RWPE2 (cell line): ENCODE data around the gene NT5C1A.

Source experiments
- ATAC-seq: fragments of 200-7000 bp; cut with Tn5 transposase; 3 replicates; pipeline ENCODE4 v1.9.1; 2021; ENCODE audit warnings: low read depth
- DNase-seq: peaks from one replicate; pipeline ENCODE4 v3.0.0-alpha.2; 2020; ENCODE audit warnings: low spot score
- H3K27ac ChIP-seq: fragments of 450-650 bp; 2 replicates; pipeline ENCODE4 v1.5.1; 2017; ENCODE audit warnings: mild to moderate bottlenecking; ENCODE audit not compliant: poor library complexity, severe bottlenecking
- H3K27me3 ChIP-seq: fragments of 250-450 bp; sonication (Bioruptor Pico); 2 replicates; pipeline ENCODE4 v1.5.1; 2021; ENCODE audit warnings: mild to moderate bottlenecking, moderate library complexity; ENCODE audit not compliant: insufficient read depth, poor library complexity, severe bottlenecking
- H3K36me3 ChIP-seq: fragments of 250-450 bp; sonication (Bioruptor Pico); 2 replicates; pipeline ENCODE4 v1.5.1; 2020; ENCODE audit warnings: low read depth, mild to moderate bottlenecking, moderate library complexity
- H3K4me1 ChIP-seq: fragments of 250-450 bp; sonication (Bioruptor Pico); 2 replicates; pipeline ENCODE4 v1.5.1; 2021; ENCODE audit warnings: mild to moderate bottlenecking, moderate library complexity; ENCODE audit not compliant: insufficient read depth, poor library complexity, severe bottlenecking
- H3K4me3 ChIP-seq: fragments of 250-450 bp; sonication (Bioruptor Pico); 2 replicates; pipeline ENCODE4 v1.5.1; 2021; ENCODE audit warnings: mild to moderate bottlenecking, moderate library complexity; ENCODE audit not compliant: severe bottlenecking
- H3K9me3 ChIP-seq: fragments of 250-450 bp; sonication (Bioruptor Pico); 2 replicates; pipeline ENCODE4 v1.5.1; 2021; ENCODE audit warnings: mild to moderate bottlenecking, moderate library complexity; ENCODE audit not compliant: severe bottlenecking
- TF ChIP-seq, protein P1 (sequence below): fragments of 450-650 bp; IDR thresholded peaks from one replicate; pipeline ENCODE4 v1.5.1; 2017; ENCODE audit warnings: mild to moderate bottlenecking, moderate library complexity; ENCODE audit not compliant: poor library complexity, severe bottlenecking

Gene NT5C1A

DNA sequence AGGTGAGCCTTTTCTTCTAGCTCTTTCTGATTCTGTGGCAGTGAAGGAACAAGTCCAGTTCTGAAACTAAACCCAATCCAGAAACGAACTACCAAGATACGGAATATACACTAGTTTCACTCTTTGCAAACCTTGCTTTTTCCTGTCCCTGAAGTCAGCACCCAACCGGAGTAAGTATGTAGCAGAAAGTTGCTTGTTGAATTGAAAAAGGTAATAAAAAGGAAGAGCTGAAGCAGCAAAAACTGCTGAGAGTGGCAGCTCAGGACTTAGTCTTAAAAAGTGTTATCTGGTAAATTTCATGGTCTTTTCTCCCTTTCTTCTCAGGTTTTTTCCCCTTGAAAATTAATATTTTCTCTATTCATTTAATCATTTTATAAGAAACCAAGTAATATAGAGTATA is 9.4 kb upstream of the NT5C1A start:
- TF ChIP-seq, protein P1, sequence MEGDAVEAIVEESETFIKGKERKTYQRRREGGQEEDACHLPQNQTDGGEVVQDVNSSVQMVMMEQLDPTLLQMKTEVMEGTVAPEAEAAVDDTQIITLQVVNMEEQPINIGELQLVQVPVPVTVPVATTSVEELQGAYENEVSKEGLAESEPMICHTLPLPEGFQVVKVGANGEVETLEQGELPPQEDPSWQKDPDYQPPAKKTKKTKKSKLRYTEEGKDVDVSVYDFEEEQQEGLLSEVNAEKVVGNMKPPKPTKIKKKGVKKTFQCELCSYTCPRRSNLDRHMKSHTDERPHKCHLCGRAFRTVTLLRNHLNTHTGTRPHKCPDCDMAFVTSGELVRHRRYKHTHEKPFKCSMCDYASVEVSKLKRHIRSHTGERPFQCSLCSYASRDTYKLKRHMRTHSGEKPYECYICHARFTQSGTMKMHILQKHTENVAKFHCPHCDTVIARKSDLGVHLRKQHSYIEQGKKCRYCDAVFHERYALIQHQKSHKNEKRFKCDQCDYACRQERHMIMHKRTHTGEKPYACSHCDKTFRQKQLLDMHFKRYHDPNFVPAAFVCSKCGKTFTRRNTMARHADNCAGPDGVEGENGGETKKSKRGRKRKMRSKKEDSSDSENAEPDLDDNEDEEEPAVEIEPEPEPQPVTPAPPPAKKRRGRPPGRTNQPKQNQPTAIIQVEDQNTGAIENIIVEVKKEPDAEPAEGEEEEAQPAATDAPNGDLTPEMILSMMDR = no peak
- Histone ChIP-seq H3K36me3 (no peaks in the 10 kb centered on the region), H3K4me3 (no peak overlapping the region), H3K27ac (no peak overlapping the region), H3K4me1 (peaks cover 8% of the 10 kb centered on the region), H3K9me3 (no peaks in the 10 kb centered on the region), H3K27me3 (no peaks in the 10 kb centered on the region)
- no peak for ATAC-seq
- DNase-seq = no peak

DNA sequence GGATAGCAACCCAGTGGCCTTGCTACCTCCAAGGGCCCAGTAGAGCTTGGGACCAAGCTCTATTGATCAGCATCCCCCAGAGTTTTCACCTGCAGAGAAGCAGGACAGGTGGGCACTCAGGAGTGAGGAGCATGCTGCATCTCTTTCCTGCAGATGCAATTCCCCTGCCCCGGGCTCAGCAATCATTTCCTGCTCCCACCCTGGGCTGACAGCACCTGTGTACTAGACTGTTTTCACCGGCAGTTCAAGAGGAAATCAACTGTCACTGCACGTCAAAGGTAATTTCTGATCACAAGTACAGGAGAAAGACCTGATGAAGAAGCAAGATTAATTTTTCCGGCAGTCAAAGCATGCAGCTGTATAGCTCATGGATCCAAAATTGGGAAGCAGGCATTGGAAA is 8.8 kb upstream of the NT5C1A start:
- Histone ChIP-seq H3K36me3 (no peaks in the 10 kb centered on the region), H3K27me3 (no peaks in the 10 kb centered on the region), H3K4me3 (no peak overlapping the region), H3K27ac (no peak overlapping the region), H3K9me3 (no peaks in the 10 kb centered on the region), H3K4me1 (peaks cover 8% of the 10 kb centered on the region)
- TF ChIP-seq, protein P1 = no peak
- DNase-seq (no peak), ATAC-seq (no peak)

DNA sequence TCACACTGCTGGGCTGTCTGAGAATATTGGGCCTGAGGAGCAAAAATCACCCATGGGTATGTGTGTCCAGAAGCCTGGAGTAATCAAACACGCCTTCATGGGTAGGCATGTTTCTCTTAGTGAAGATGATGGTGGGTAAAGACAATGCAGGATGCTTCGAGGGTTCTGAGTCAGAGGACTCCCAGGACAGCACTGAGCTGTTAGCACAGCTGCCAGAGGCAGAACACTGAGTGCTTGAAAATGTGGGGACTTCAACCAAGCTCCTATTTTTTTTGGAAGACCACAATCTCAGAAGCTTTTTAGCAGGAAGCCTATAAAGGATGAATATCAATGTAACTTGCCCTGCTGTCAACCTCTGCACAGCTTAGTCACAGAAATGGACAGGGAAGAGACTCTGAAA is 7.9 kb upstream of the NT5C1A start:
- no peaks in the 10 kb centered on the region for H3K27me3 ChIP-seq
- no peak overlapping the region for H3K4me3 ChIP-seq
- TF ChIP-seq, protein P1 = no peak
- H3K36me3 ChIP-seq = no peaks in the 10 kb centered on the region
- no peak for ATAC-seq
- H3K27ac ChIP-seq = no peak overlapping the region
- H3K4me1 ChIP-seq = peaks cover 11% of the 10 kb centered on the region
- no peaks in the 10 kb centered on the region for H3K9me3 ChIP-seq
- DNase-seq = no peak

DNA sequence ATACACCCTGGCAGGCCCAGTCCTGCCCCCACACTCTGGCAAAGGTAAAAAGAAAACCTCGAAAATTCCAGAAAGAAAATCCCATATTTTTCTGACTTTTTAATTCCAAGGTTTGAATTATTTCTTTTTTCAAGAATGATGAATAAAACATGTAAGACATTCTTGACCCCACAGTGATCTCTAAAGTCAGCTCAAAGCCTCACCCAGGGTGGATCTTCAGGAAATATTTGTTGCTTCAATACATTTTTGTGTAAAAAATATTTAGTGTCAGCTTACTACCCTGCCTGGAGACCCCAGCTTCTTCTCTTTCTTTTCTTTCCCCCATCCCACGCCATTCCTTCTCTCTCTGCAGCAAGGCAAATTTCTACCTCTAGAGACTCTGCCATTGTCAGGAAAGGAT is 7.0 kb upstream of the NT5C1A start:
- no peaks in the 10 kb centered on the region for H3K27me3 ChIP-seq
- TF ChIP-seq, protein P1 = no peak
- H3K4me1 ChIP-seq = peaks cover 11% of the 10 kb centered on the region
- no peaks in the 10 kb centered on the region for H3K36me3 ChIP-seq
- no peak overlapping the region for H3K4me3 ChIP-seq
- ATAC-seq (no peak), DNase-seq (no peak)
- no peak overlapping the region for H3K27ac ChIP-seq
- no peaks in the 10 kb centered on the region for H3K9me3 ChIP-seq

DNA sequence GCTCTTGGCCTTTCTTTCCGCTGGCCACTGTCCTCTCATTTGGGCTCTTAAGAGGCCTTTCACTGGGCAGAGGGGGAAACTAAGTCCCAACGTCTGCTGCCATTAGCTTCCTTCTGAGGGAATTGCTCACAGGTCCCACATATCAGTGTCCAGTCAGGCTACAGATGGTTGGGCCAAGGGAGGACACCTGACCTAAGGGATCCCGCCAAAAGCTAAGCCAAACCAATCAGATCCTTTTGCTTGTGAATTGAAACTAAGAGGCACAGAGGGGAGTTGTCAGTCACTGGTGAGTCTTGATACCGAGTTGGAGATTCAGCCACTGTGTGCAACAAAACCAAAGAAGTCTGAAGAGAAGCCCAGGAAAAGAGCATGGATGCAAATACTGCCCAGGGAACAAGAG is 5.7 kb upstream of the NT5C1A start:
- Histone ChIP-seq H3K4me1 (peaks cover 11% of the 10 kb centered on the region), H3K9me3 (no peaks in the 10 kb centered on the region), H3K4me3 (no peak overlapping the region), H3K27me3 (peaks cover under 1% of the 10 kb centered on the region), H3K27ac (no peak overlapping the region), H3K36me3 (no peaks in the 10 kb centered on the region)
- ATAC-seq (no peak), DNase-seq (no peak)
- TF ChIP-seq, protein P1 = no peak
